HEK293 (cell line): Measurements from ENCODE around the gene JAML.

Experiments used
- CTCF ChIA-PET: fragments of 350-600 bp; formaldehyde crosslinking; extraction: SDS; loops from one replicate; lab custom pipeline; 2021; ENCODE audit warnings: antibody characterized with exemption; lab: Yijun Ruan, JAX
- POLR2A ChIA-PET: fragments of 300-600 bp; formaldehyde crosslinking; extraction: SDS; loops from one replicate; lab custom pipeline; 2020; ENCODE audit warnings: antibody characterized with exemption, inconsistent platforms; lab: Yijun Ruan, JAX
- H3K27ac ChIP-seq: fragments of 200-500 bp; sonication (Bioruptor generic); 2 replicates; pipeline ENCODE4 v1.5.1; 2014; ENCODE audit warnings: low read depth, low read length, control low read depth, inconsistent platforms; ENCODE audit errors: extremely low read depth
- H3K36me3 ChIP-seq, 2 experiments: fragments of 200-500 bp in 1 of 2; sonication (Bioruptor generic) in 1 of 2; 1 replicate in 1 of 2; 2 replicates in 1 of 2; pipeline ENCODE4 v1.5.1; 2014 to 2017; ENCODE audit warnings: inconsistent platforms in 2 of 2, low read length in 2 of 2; ENCODE audit not compliant: control insufficient read depth in 2 of 2, insufficient read depth in 1 of 2
- H3K4me1 ChIP-seq: fragments of 200-500 bp; sonication (Bioruptor generic); 2 replicates; pipeline ENCODE4 v1.5.1; 2014; ENCODE audit warnings: mild to moderate bottlenecking, low read length, inconsistent platforms; ENCODE audit not compliant: control insufficient read depth, insufficient read depth
- H3K4me3 ChIP-seq: 2 replicates; pipeline ENCODE4 v1.5.1; 2011; ENCODE audit warnings: low read depth, mild to moderate bottlenecking, control low read depth, low read length, moderate library complexity
- H3K9me3 ChIP-seq: fragments of 200-500 bp; sonication (Bioruptor generic); 2 replicates; pipeline ENCODE4 v1.5.1; 2014; ENCODE audit warnings: low read depth, low read length, inconsistent platforms; ENCODE audit not compliant: control insufficient read depth, insufficient read depth
- BCL6B ChIP-seq: fragments of 450-650 bp; formaldehyde crosslinking; IDR thresholded peaks from 2 replicates; pipeline ENCODE4 v1.5.1; 2017; ENCODE audit warnings: missing biosample characterization, missing genetic modification characterization
- HIC1 ChIP-seq: fragments of 450-650 bp; formaldehyde crosslinking; IDR thresholded peaks from 2 replicates; pipeline ENCODE4 v1.5.1; 2016; ENCODE audit warnings: missing biosample characterization, missing genetic modification characterization
- HOXC10 ChIP-seq: sonication (generic); formaldehyde crosslinking; IDR thresholded peaks from 2 replicates; pipeline ENCODE4 v1.8.1; 2023; ENCODE audit warnings: mild to moderate bottlenecking, missing genetic modification reagents
- KLF16 ChIP-seq: fragments of 450-650 bp; formaldehyde crosslinking; IDR thresholded peaks from 2 replicates; pipeline ENCODE4 v1.5.1; 2017; ENCODE audit warnings: missing biosample characterization, missing genetic modification characterization
- KLF7 ChIP-seq: fragments of 450-650 bp; formaldehyde crosslinking; IDR thresholded peaks from 2 replicates; pipeline ENCODE4 v1.5.1; 2016; ENCODE audit warnings: missing biosample characterization, missing genetic modification characterization, borderline replicate concordance
- OSR2 ChIP-seq: fragments of 450-650 bp; formaldehyde crosslinking; IDR thresholded peaks from 2 replicates; pipeline ENCODE4 v1.5.1; 2016; ENCODE audit warnings: missing biosample characterization, missing genetic modification characterization
- OVOL3 ChIP-seq: fragments of 450-650 bp; formaldehyde crosslinking; IDR thresholded peaks from 2 replicates; pipeline ENCODE4 v1.5.1; 2016; ENCODE audit warnings: missing biosample characterization, missing genetic modification characterization
- ZBTB20 ChIP-seq: fragments of 450-650 bp; formaldehyde crosslinking; IDR thresholded peaks from 2 replicates; pipeline ENCODE4 v1.5.1; 2016; ENCODE audit warnings: missing biosample characterization, missing genetic modification characterization
- ZBTB6 ChIP-seq: fragments of 450-650 bp; formaldehyde crosslinking; IDR thresholded peaks from 2 replicates; pipeline ENCODE4 v1.5.1; 2017; ENCODE audit warnings: missing biosample characterization, missing genetic modification characterization
- ZEB2 ChIP-seq: fragments of 450-650 bp; formaldehyde crosslinking; IDR thresholded peaks from 2 replicates; pipeline ENCODE4 v1.5.1; 2016; ENCODE audit warnings: missing biosample characterization, missing genetic modification characterization
- ZFP69B ChIP-seq: fragments of 450-650 bp; formaldehyde crosslinking; IDR thresholded peaks from 2 replicates; pipeline ENCODE4 v1.5.1; 2016; ENCODE audit warnings: missing biosample characterization, missing genetic modification characterization
- ZNF146 ChIP-seq: fragments of 450-650 bp; formaldehyde crosslinking; IDR thresholded peaks from 2 replicates; pipeline ENCODE4 v1.5.1; 2016; ENCODE audit warnings: missing biosample characterization, missing genetic modification characterization
- ZNF37A ChIP-seq: fragments of 450-650 bp; IDR thresholded peaks from 2 replicates; pipeline ENCODE4 v1.5.1; 2018; ENCODE audit warnings: missing biosample characterization, missing genetic modification characterization
- ZNF433 ChIP-seq: fragments of 450-650 bp; formaldehyde crosslinking; IDR thresholded peaks from 2 replicates; pipeline ENCODE4 v1.5.1; 2016; ENCODE audit warnings: missing biosample characterization, missing genetic modification characterization, low read depth
- ZNF473 ChIP-seq: fragments of 450-650 bp; formaldehyde crosslinking; IDR thresholded peaks from 2 replicates; pipeline ENCODE4 v1.5.1; 2017; ENCODE audit warnings: missing biosample characterization, missing genetic modification characterization
- ZNF513 ChIP-seq: fragments of 450-650 bp; IDR thresholded peaks from 2 replicates; pipeline ENCODE4 v1.5.1; 2018; ENCODE audit warnings: missing biosample characterization, missing genetic modification characterization
- ZNF521 ChIP-seq: fragments of 450-650 bp; formaldehyde crosslinking; IDR thresholded peaks from 2 replicates; pipeline ENCODE4 v1.5.1; 2017; ENCODE audit warnings: missing biosample characterization, mild to moderate bottlenecking, missing genetic modification characterization
- ZNF548 ChIP-seq: fragments of 450-650 bp; formaldehyde crosslinking; IDR thresholded peaks from 2 replicates; pipeline ENCODE4 v1.5.1; 2016; ENCODE audit warnings: missing biosample characterization, missing genetic modification characterization
- ZNF555 ChIP-seq: fragments of 450-650 bp; formaldehyde crosslinking; conservative IDR thresholded peaks from 2 replicates; pipeline ENCODE4 v1.5.1; 2017; ENCODE audit warnings: missing biosample characterization, mild to moderate bottlenecking, missing genetic modification characterization, inconsistent platforms
- ZNF645 ChIP-seq: fragments of 450-650 bp; formaldehyde crosslinking; IDR thresholded peaks from 2 replicates; pipeline ENCODE4; 2016; ENCODE audit warnings: missing biosample characterization, missing genetic modification characterization
- ZNF670 ChIP-seq: fragments of 450-650 bp; formaldehyde crosslinking; IDR thresholded peaks from 2 replicates; pipeline ENCODE4 v1.5.1; 2016; ENCODE audit warnings: missing biosample characterization, missing genetic modification characterization, low read depth
- ZNF76 ChIP-seq: fragments of 450-650 bp; formaldehyde crosslinking; IDR thresholded peaks from 2 replicates; pipeline ENCODE4; 2016; ENCODE audit warnings: low read depth, missing biosample characterization, missing genetic modification characterization, borderline replicate concordance
- ZNF768 ChIP-seq: fragments of 450-650 bp; formaldehyde crosslinking; IDR thresholded peaks from 2 replicates; pipeline ENCODE4 v1.5.1; 2018; ENCODE audit warnings: missing biosample characterization, mild to moderate bottlenecking, missing genetic modification characterization
- ZSCAN16 ChIP-seq: fragments of 450-650 bp; formaldehyde crosslinking; IDR thresholded peaks from 2 replicates; pipeline ENCODE4 v1.5.1; 2016; ENCODE audit warnings: missing biosample characterization, missing genetic modification characterization
- ZSCAN5A ChIP-seq: fragments of 450-650 bp; formaldehyde crosslinking; IDR thresholded peaks from 2 replicates; pipeline ENCODE4 v1.5.1; 2016; ENCODE audit warnings: missing biosample characterization, missing genetic modification characterization

Gene JAML

GRCh38 chr11:118224511-118225188 is at the start of gene JAML:
Gene JAML (minus strand): TSS chr11:118225011. CDS start chr11:118214866, 10,145 bp downstream.
- POLR2A ChIA-PET: no interaction called here
- TF ChIP-seq ZFP69B (tag by site-specific recombination) (no peak), ZNF513 (tag by site-specific recombination) (no peak), BCL6B (tag by site-specific recombination) (no peak), ZNF146 (tag by site-specific recombination) (no peak), OSR2 (tag by site-specific recombination) (no peak), ZNF473 (no peak), ZNF37A (tag by site-specific recombination) (no peak), KLF16 (no peak), ZSCAN16 (tag by site-specific recombination) (no peak), OVOL3 (tag by site-specific recombination) (no peak), ZSCAN5A (tag by site-specific recombination) (no peak), ZNF76 (tag by site-specific recombination) (no peak), ZEB2 (no peak), ZNF521 (no peak), ZNF555 (tag by site-specific recombination) (no peak), ZBTB20 (tag by site-specific recombination) (no peak), ZNF645 (tag by site-specific recombination) (no peak), ZNF433 (tag by site-specific recombination) (no peak)
- TF ChIP-seq, all 188 proteins: peak for 0
- Histone ChIP-seq H3K36me3 (no peaks in the 10 kb centered on the region), H3K4me3 (no peak within 1 kb of the TSS), H3K27ac (no peak within 1 kb of the TSS), H3K9me3 (no peaks in the 10 kb centered on the region), H3K4me1 (no peaks in the 10 kb centered on the region)
- CTCF ChIA-PET: interaction anchor here (2.6 kb wide), 1 partner anchor 26 kb away, joined by 12 read pairs; no protein-coding TSS in a partner anchor

- Histone ChIP-seq H3K4me3 (no peak overlapping the region), H3K27ac (no peak overlapping the region), H3K9me3 (no peaks in the 10 kb centered on the region), H3K4me1 (no peaks in the 10 kb centered on the region), H3K36me3 (no peaks in the 10 kb centered on the region)
- ChIA-PET CTCF (no interaction called here), POLR2A (no interaction called here)
- TF ChIP-seq ZNF670 (tag by site-specific recombination) (no peak), KLF7 (no peak), ZNF768 (tag by site-specific recombination) (no peak), ZNF548 (tag by site-specific recombination) (no peak), HOXC10 (CRISPR knock-in tag) (no peak), ZBTB6 (tag by site-specific recombination) (no peak), HIC1 (no peak)
Measured at GRCh38 chr11:118274186-118274585, 49.4 kb upstream of the JAML start.
